Effector memory CD4-positive, alpha-beta T cell (primary cell): ENCODE measurements around the gene VIT.

ENCODE experiments used
- DNase-seq, 3 donors: peaks; one replicate each; pipeline ENCODE4 v3.0.0-alpha.2; 2020
- H3K27ac ChIP-seq: 2 replicates; pipeline ENCODE4 v1.7.0; 2013; ENCODE audit warnings: mild to moderate bottlenecking, low read length, moderate library complexity; ENCODE audit not compliant: insufficient read depth, poor library complexity, severe bottlenecking
- H3K27me3 ChIP-seq: replicated peaks from 2 replicates; pipeline ENCODE4 v1.7.0; 2013; ENCODE audit warnings: mild to moderate bottlenecking, low read length; ENCODE audit not compliant: insufficient read depth, control insufficient read depth, poor library complexity, severe bottlenecking
- H3K36me3 ChIP-seq: 2 replicates; pipeline ENCODE4 v1.7.0; 2013; ENCODE audit warnings: mild to moderate bottlenecking, low read length, moderate library complexity; ENCODE audit not compliant: control insufficient read depth, insufficient read depth
- H3K4me1 ChIP-seq: 2 replicates; pipeline ENCODE4 v1.7.0; 2013; ENCODE audit warnings: low read length, mild to moderate bottlenecking; ENCODE audit not compliant: control insufficient read depth, insufficient read depth, poor library complexity, severe bottlenecking
- H3K4me3 ChIP-seq: 2 replicates; pipeline ENCODE4 v1.7.0; 2013; ENCODE audit warnings: low read length, low read depth, mild to moderate bottlenecking; ENCODE audit not compliant: insufficient read depth, poor library complexity, severe bottlenecking
- H3K9me3 ChIP-seq: 2 replicates; pipeline ENCODE4 v1.7.0; 2013; ENCODE audit warnings: mild to moderate bottlenecking, low read length, moderate library complexity; ENCODE audit not compliant: control insufficient read depth

VIT gene

GRCh38 chr2:36797324-36798070 is 101.0 kb downstream of the VIT start:
- no peak for DNase-seq
- Histone ChIP-seq H3K9me3 (no peaks in the 10 kb centered on the region), H3K27ac (no peak overlapping the region), H3K27me3 (peaks cover 6% of the 10 kb centered on the region), H3K4me1 (no peaks in the 10 kb centered on the region), H3K4me3 (no peak overlapping the region), H3K36me3 (no peaks in the 10 kb centered on the region)

GRCh38 chr2:36798724-36799123 is 102.2 kb downstream of the VIT start:
- no peak for DNase-seq
- H3K4me3 ChIP-seq, result no peak overlapping the region
- H3K27me3 ChIP-seq, result peaks cover 6% of the 10 kb centered on the region
- H3K9me3 ChIP-seq, result no peaks in the 10 kb centered on the region
- no peaks in the 10 kb centered on the region for H3K36me3 ChIP-seq
- H3K4me1 ChIP-seq, result no peaks in the 10 kb centered on the region
- H3K27ac ChIP-seq, result no peak overlapping the region

GRCh38 chr2:36800381-36800780 is 103.9 kb downstream of the VIT start:
- H3K36me3 ChIP-seq, result no peaks in the 10 kb centered on the region
- no peak overlapping the region for H3K27ac ChIP-seq
- no peak overlapping the region for H3K4me3 ChIP-seq
- DNase-seq, result no peak
- H3K27me3 ChIP-seq, result peaks cover 6% of the 10 kb centered on the region
- H3K4me1 ChIP-seq, result no peaks in the 10 kb centered on the region
- H3K9me3 ChIP-seq, result no peaks in the 10 kb centered on the region

- no peak for DNase-seq
- H3K27ac ChIP-seq, result no peak overlapping the region
- H3K36me3 ChIP-seq, result no peaks in the 10 kb centered on the region
- no peak overlapping the region for H3K4me3 ChIP-seq
- peaks cover 6% of the 10 kb centered on the region for H3K27me3 ChIP-seq
- no peaks in the 10 kb centered on the region for H3K9me3 ChIP-seq
- no peaks in the 10 kb centered on the region for H3K4me1 ChIP-seq
Measured at GRCh38 chr2:36801088-36801487, 104.6 kb downstream of the VIT start.

- no peaks in the 10 kb centered on the region for H3K9me3 ChIP-seq
- no peaks in the 10 kb centered on the region for H3K36me3 ChIP-seq
- H3K27ac ChIP-seq, result no peak overlapping the region
- H3K4me1 ChIP-seq, result no peaks in the 10 kb centered on the region
- no peak overlapping the region for H3K4me3 ChIP-seq
- DNase-seq, result no peak
- H3K27me3 ChIP-seq, result peaks cover 6% of the 10 kb centered on the region
Measured at GRCh38 chr2:36802952-36803351, 106.4 kb downstream of the VIT start.

- no peak overlapping the region for H3K27ac ChIP-seq
- H3K36me3 ChIP-seq, result no peaks in the 10 kb centered on the region
- H3K27me3 ChIP-seq, result peaks cover under 1% of the 10 kb centered on the region
- no peak for DNase-seq
- no peak overlapping the region for H3K4me3 ChIP-seq
- H3K4me1 ChIP-seq, result no peaks in the 10 kb centered on the region
- no peaks in the 10 kb centered on the region for H3K9me3 ChIP-seq
Measured at GRCh38 chr2:36805635-36806224, 109.2 kb downstream of the VIT start.

GRCh38 chr2:36807223-36807886 is 110.8 kb downstream of the VIT start:
- H3K9me3 ChIP-seq, result no peaks in the 10 kb centered on the region
- no peak overlapping the region for H3K27ac ChIP-seq
- no peaks in the 10 kb centered on the region for H3K27me3 ChIP-seq
- no peaks in the 10 kb centered on the region for H3K36me3 ChIP-seq
- DNase-seq, result no peak
- no peak overlapping the region for H3K4me3 ChIP-seq
- no peaks in the 10 kb centered on the region for H3K4me1 ChIP-seq

- H3K36me3 ChIP-seq, result no peaks in the 10 kb centered on the region
- H3K27me3 ChIP-seq, result no peaks in the 10 kb centered on the region
- H3K9me3 ChIP-seq, result no peaks in the 10 kb centered on the region
- H3K4me3 ChIP-seq, result no peak overlapping the region
- no peak overlapping the region for H3K27ac ChIP-seq
- DNase-seq, result no peak
- H3K4me1 ChIP-seq, result no peaks in the 10 kb centered on the region
Measured at GRCh38 chr2:36808386-36809068, 112.0 kb downstream of the VIT start.

- Histone ChIP-seq H3K4me1 (no peaks in the 10 kb centered on the region), H3K27me3 (no peaks in the 10 kb centered on the region), H3K4me3 (no peak overlapping the region), H3K9me3 (no peaks in the 10 kb centered on the region), H3K27ac (no peak overlapping the region), H3K36me3 (no peaks in the 10 kb centered on the region)
- DNase-seq, result no peak
Measured at GRCh38 chr2:36809069-36809445, 112.5 kb downstream of the VIT start.

- Histone ChIP-seq H3K4me3 (no peak overlapping the region), H3K4me1 (no peaks in the 10 kb centered on the region), H3K27ac (no peak overlapping the region), H3K27me3 (no peaks in the 10 kb centered on the region), H3K36me3 (no peaks in the 10 kb centered on the region), H3K9me3 (no peaks in the 10 kb centered on the region)
- DNase-seq, result no peak
Measured at GRCh38 chr2:36811071-36811470, 114.6 kb downstream of the VIT start.
